Gastroesophageal sphincter (tissue), 3 donors: ENCODE results near the gene MBD2.

Source experiments
- EP300 ChIP-seq: sonication (generic); formaldehyde crosslinking; IDR thresholded peaks from one replicate; pipeline ENCODE4 v1.6.1; 2017; ENCODE audit warnings: antibody characterized with exemption, mild to moderate bottlenecking
- POLR2A ChIP-seq, 2 donors: fragments of 450-650 bp; IDR thresholded peaks; one replicate each; pipeline ENCODE4 v1.6.1; 2017; ENCODE audit warnings: antibody characterized with exemption in 2 of 2, mild to moderate bottlenecking in 2 of 2, moderate library complexity in 1 of 2
- POLR2AphosphoS5 ChIP-seq: sonication (generic); formaldehyde crosslinking; IDR thresholded peaks from one replicate; pipeline ENCODE4 v1.6.1; 2017; ENCODE audit warnings: antibody characterized with exemption
- TF ChIP-seq, protein P1 (sequence below), 4 experiments: fragments of 200-600 bp in 2 of 4; fragments of 450-650 bp in 2 of 4; sonication (generic) in 1 of 4; IDR thresholded peaks; one replicate each; pipeline ENCODE4 v1.5.1; 2017 to 2019; ENCODE audit warnings: antibody characterized with exemption in 4 of 4, mild to moderate bottlenecking in 2 of 4, moderate library complexity in 2 of 4

- TF ChIP-seq, protein P1, sequence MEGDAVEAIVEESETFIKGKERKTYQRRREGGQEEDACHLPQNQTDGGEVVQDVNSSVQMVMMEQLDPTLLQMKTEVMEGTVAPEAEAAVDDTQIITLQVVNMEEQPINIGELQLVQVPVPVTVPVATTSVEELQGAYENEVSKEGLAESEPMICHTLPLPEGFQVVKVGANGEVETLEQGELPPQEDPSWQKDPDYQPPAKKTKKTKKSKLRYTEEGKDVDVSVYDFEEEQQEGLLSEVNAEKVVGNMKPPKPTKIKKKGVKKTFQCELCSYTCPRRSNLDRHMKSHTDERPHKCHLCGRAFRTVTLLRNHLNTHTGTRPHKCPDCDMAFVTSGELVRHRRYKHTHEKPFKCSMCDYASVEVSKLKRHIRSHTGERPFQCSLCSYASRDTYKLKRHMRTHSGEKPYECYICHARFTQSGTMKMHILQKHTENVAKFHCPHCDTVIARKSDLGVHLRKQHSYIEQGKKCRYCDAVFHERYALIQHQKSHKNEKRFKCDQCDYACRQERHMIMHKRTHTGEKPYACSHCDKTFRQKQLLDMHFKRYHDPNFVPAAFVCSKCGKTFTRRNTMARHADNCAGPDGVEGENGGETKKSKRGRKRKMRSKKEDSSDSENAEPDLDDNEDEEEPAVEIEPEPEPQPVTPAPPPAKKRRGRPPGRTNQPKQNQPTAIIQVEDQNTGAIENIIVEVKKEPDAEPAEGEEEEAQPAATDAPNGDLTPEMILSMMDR (IDR thresholded peaks at IDR 0.05), result no peak
- TF ChIP-seq POLR2A (IDR thresholded peaks at IDR 0.05), result no peak
- no peak for TF ChIP-seq POLR2AphosphoS5
- TF ChIP-seq EP300, result no peak
Measured at GRCh38 chr18:54241483-54241882, 17.0 kb upstream of the MBD2 start.
